ENCODE measurements around the gene MSL3B.

Gene MSL3B

GRCh38 chr2:233846387-233847247 lies 21.6 kb downstream of the MSL3B start:
- peak; percentile 50 for TF ChIP-seq SPI1 (IDR thresholded peaks at IDR 0.05; ENCODE audit: low read depth, low read length)
- TF ChIP-seq TAF1 (IDR thresholded peaks at IDR 0.05; ENCODE audit: low read depth, low read length) = no peak
- FAIRE-seq (no peak), DNase-seq (ENCODE audit: insufficient read length, low spot score) (no peak)

DNA sequence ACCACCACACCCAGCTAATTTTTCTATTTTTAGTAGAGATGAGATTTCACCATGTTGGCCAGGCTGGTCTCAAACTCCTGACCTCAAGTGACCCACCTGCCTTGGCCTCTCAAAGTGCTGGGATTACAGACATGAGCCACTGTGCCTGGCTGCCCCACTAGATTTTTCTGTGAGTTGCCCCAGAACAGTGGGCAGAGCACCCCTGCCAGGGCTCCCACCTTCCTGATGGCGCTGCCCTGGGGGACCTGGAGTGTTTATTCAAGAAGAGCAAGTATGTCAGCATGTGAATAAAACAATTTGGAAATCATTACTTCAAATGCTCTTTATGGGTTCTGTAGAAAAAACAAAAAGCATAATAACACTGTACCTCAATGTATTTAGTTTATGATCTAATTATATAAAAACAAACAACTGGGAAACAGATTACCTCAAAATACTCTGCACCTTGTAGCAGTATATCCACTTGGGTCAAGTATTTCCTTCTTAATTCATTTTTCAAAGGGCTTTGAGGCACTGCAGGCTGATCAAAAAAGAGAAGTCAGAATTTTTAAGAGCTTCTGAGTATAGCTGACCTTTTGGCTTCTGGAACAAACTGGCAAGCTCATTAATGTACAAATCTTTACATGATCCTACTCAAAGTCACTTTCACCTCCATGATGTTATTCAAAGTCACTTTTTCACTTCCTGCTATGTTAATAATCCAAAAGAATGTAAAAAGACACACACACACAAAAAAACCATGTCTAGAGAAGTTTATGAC lies 22.7 kb downstream of the MSL3B start:
- FAIRE-seq (no peak), DNase-seq (ENCODE audit: insufficient read length, low spot score) (no peak)
- TF ChIP-seq TAF1 (IDR thresholded peaks at IDR 0.05; ENCODE audit: low read depth, low read length) (no peak), POLR2AphosphoS5 (IDR thresholded peaks at IDR 0.05; ENCODE audit: low read depth, low read length) (no peak), SPI1 (IDR thresholded peaks at IDR 0.05; ENCODE audit: low read depth, low read length) (peak; percentile 38; the same call in 1 of the 2 replicates)

- FAIRE-seq (no peak), DNase-seq (ENCODE audit: insufficient read length, low spot score) (no peak)
- TF ChIP-seq PAX5 (IDR thresholded peaks at IDR 0.05; ENCODE audit: insufficient read depth, low read length, severe bottlenecking) = no peak
- no peak for TF ChIP-seq POU2F2 (IDR thresholded peaks at IDR 0.05; ENCODE audit: low read depth, low read length)
- TF ChIP-seq SPI1 (IDR thresholded peaks at IDR 0.05; ENCODE audit: low read depth, low read length) = no peak
- no peak for TF ChIP-seq POLR2AphosphoS5 (IDR thresholded peaks at IDR 0.05; ENCODE audit: low read depth, low read length)
- TF ChIP-seq TAF1 (IDR thresholded peaks at IDR 0.05; ENCODE audit: low read depth, low read length) = no peak
- no peak for TF ChIP-seq POLR2A (IDR thresholded peaks at IDR 0.05; ENCODE audit: low read depth, low read length)
These were observed 23.4 kb downstream of the MSL3B start for GRCh38 chr2:233844836-233845235.

- FAIRE-seq (peak; percentile 31), DNase-seq (ENCODE audit: insufficient read length, low spot score) (no peak)
- no peak for TF ChIP-seq POU2F2 (IDR thresholded peaks at IDR 0.05; ENCODE audit: low read depth, low read length)
These were observed 23.9 kb downstream of the MSL3B start for GRCh38 chr2:233844064-233844807.

- FAIRE-seq = no peak
- TF ChIP-seq POU2F2 (IDR thresholded peaks at IDR 0.05; ENCODE audit: low read depth, low read length) (no peak), POLR2A (IDR thresholded peaks at IDR 0.05; ENCODE audit: low read depth, low read length) (no peak), TAF1 (IDR thresholded peaks at IDR 0.05; ENCODE audit: low read depth, low read length) (no peak), POLR2AphosphoS5 (IDR thresholded peaks at IDR 0.05; ENCODE audit: low read depth, low read length) (no peak), SPI1 (IDR thresholded peaks at IDR 0.05; ENCODE audit: low read depth, low read length) (no peak), PAX5 (IDR thresholded peaks at IDR 0.05; ENCODE audit: insufficient read depth, low read length, severe bottlenecking) (no peak)
These were observed 27.0 kb downstream of the MSL3B start for GRCh38 chr2:233841183-233841582.

GRCh38 chr2:233840520-233840919 lies 27.7 kb downstream of the MSL3B start:
- TF ChIP-seq PAX5 (IDR thresholded peaks at IDR 0.05; ENCODE audit: insufficient read depth, low read length, severe bottlenecking) = no peak
- TF ChIP-seq TAF1 (IDR thresholded peaks at IDR 0.05; ENCODE audit: low read depth, low read length) = no peak
- no peak for TF ChIP-seq SPI1 (IDR thresholded peaks at IDR 0.05; ENCODE audit: low read depth, low read length)
- no peak for TF ChIP-seq POLR2AphosphoS5 (IDR thresholded peaks at IDR 0.05; ENCODE audit: low read depth, low read length)
- no peak for TF ChIP-seq POLR2A (IDR thresholded peaks at IDR 0.05; ENCODE audit: low read depth, low read length)
- no peak for TF ChIP-seq POU2F2 (IDR thresholded peaks at IDR 0.05; ENCODE audit: low read depth, low read length)
- DNase-seq (ENCODE audit: insufficient read length, low spot score) = no peak
- no peak for FAIRE-seq

More at GRCh38 chr2:233841183-233841582, 27.0 kb downstream of the MSL3B start:
- no peak for DNase-seq (ENCODE audit: insufficient read length, low spot score)

DNA sequence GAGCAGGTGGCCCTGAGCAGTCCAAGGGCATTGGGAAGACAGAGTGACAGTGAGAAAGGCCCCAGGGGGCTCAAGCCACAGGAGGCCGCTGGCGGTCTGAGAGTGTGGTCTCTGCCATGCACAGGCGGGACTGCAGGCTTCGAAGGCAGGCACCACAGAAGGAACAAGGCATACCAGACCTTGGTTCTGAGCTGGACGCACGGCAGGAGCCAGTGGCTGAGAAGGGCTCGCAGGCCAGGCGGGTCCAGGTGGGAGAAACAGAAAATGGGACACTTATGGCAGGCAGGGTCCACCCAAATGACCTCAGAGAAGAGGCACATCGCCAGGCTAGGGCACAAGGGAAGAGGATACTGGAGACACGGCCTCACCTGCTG lies 28.8 kb downstream of the MSL3B start:
- no peak for FAIRE-seq
- TF ChIP-seq POU2F2 (IDR thresholded peaks at IDR 0.05; ENCODE audit: low read depth, low read length) (no peak), POLR2A (IDR thresholded peaks at IDR 0.05; ENCODE audit: low read depth, low read length) (no peak), PAX5 (IDR thresholded peaks at IDR 0.05; ENCODE audit: insufficient read depth, low read length, severe bottlenecking) (no peak), SPI1 (IDR thresholded peaks at IDR 0.05; ENCODE audit: low read depth, low read length) (no peak), TAF1 (IDR thresholded peaks at IDR 0.05; ENCODE audit: low read depth, low read length) (no peak), POLR2AphosphoS5 (IDR thresholded peaks at IDR 0.05; ENCODE audit: low read depth, low read length) (no peak)

GRCh38 chr2:233838726-233839446 lies 29.3 kb downstream of the MSL3B start:
- TF ChIP-seq POLR2A (IDR thresholded peaks at IDR 0.05; ENCODE audit: low read depth, low read length) (no peak), PAX5 (IDR thresholded peaks at IDR 0.05; ENCODE audit: insufficient read depth, low read length, severe bottlenecking) (no peak), POLR2AphosphoS5 (IDR thresholded peaks at IDR 0.05; ENCODE audit: low read depth, low read length) (no peak), SPI1 (IDR thresholded peaks at IDR 0.05; ENCODE audit: low read depth, low read length) (no peak), POU2F2 (IDR thresholded peaks at IDR 0.05; ENCODE audit: low read depth, low read length) (no peak), TAF1 (IDR thresholded peaks at IDR 0.05; ENCODE audit: low read depth, low read length) (no peak)
- DNase-seq (ENCODE audit: insufficient read length, low spot score) = no peak
- FAIRE-seq = no peak

More for the DNA sequence above, 28.8 kb downstream of the MSL3B start:
- no peak for DNase-seq (ENCODE audit: insufficient read length, low spot score)

DNA sequence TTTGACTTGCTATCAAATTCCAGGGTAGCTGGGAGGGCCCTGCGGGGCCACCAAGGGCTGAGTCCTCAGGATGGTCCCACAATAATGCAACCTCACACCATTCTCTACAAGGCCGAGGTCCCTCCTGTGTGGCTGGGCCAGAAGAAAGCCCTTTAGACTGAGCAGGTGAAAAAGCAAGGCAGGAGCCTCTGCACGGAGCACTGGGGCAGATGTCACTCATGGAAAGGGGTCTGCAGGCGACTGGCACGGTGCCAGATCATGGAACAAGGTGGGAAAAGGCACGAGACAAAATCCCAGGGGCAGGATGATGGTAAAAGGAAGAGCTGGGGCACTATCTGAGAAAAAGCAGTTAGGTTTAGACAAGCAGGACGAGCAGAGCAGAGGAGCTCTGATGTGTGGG lies 29.9 kb downstream of the MSL3B start:
- TF ChIP-seq PAX5 (IDR thresholded peaks at IDR 0.05; ENCODE audit: insufficient read depth, low read length, severe bottlenecking) (no peak), TAF1 (IDR thresholded peaks at IDR 0.05; ENCODE audit: low read depth, low read length) (no peak), SPI1 (IDR thresholded peaks at IDR 0.05; ENCODE audit: low read depth, low read length) (no peak), POLR2AphosphoS5 (IDR thresholded peaks at IDR 0.05; ENCODE audit: low read depth, low read length) (no peak), POU2F2 (IDR thresholded peaks at IDR 0.05; ENCODE audit: low read depth, low read length) (no peak), POLR2A (IDR thresholded peaks at IDR 0.05; ENCODE audit: low read depth, low read length) (no peak)
- DNase-seq (ENCODE audit: insufficient read length, low spot score) (no peak), FAIRE-seq (no peak)

Measured in GM12891 (cell line).